ENCODE results near the gene ZMYND8. TPM values are rescaled to one million over a fixed set of nuclear protein-coding genes. Genes with fewer than 3 reads are reported as not detected.

Gene ZMYND8
- total and polyA plus RNA-seq, 2 of the 8 experiments (the other 6 are each of a cell fraction or from before 2014, with no cell fraction given), result 50.5 to 163 TPM

DNA sequence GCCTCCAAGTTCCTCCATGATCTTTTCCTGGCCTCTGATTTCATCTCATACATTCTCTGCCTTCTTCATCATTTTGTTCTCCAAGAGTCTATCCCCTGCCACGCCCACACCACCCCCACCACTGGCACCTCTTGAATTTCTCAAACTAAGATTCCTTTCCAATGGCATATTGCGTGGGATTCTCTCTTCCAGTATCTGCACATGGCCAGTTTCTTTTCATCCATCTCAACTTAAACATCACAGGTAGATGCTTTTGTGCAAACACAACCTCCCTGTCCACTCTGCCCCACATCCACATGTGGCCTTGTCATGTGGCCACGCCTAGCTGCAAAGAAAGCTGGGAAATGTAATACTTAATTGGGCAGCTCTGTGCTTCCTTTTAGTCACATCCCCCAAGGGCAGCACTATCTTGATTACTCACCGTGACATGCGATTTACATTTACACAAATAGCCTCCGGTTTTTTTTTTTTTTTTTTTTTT, 33.4 kb upstream of the ZMYND8 start:
- Histone ChIP-seq H3K18ac (ENCODE audit: extremely low read depth, low read length) (no peak overlapping the region), H3K79me1 (ENCODE audit: low read depth, low read length) (no peaks in the 10 kb centered on the region), H3K27ac (ENCODE audit: low read depth, low read length) (no peak overlapping the region), H3K27me3 (replicated peaks in 1 of 4; ENCODE audit: control insufficient read depth in 3 of 4, extremely low read depth in 1 of 4, insufficient read depth in 3 of 4, low read length in 3 of 4) (no peaks in the 10 kb centered on the region), H3K9me3 (ENCODE audit: insufficient read depth in 2 of 2, low read depth in 1 of 2, low read length in 1 of 2) (no peaks in the 10 kb centered on the region; a peak in 1 of 4 replicates), H2AK5ac (ENCODE audit: low read depth, low read length) (no peak overlapping the region), H3K56ac (replicated peaks; ENCODE audit: insufficient read length, low read depth, low read length) (no peak overlapping the region), H2BK20ac (ENCODE audit: low read length) (no peak overlapping the region), H3K23ac (ENCODE audit: insufficient read length) (no peak overlapping the region), H3K79me2 (ENCODE audit: control insufficient read depth in 1 of 2, insufficient read depth in 2 of 2, low read length in 2 of 2) (no peaks in the 10 kb centered on the region), H2AFZ (ENCODE audit: low read length) (no peak overlapping the region), H3K4me3 (ENCODE audit: extremely low read depth in 1 of 4, insufficient read depth in 2 of 4, low read depth in 3 of 4, low read length in 4 of 4) (no peak overlapping the region), H4K91ac (replicated peaks; ENCODE audit: insufficient read length, low read length) (no peak overlapping the region), H3K36me3 (ENCODE audit: control insufficient read depth in 2 of 4, insufficient read depth in 4 of 4, low read length in 3 of 4) (no peaks in the 10 kb centered on the region), H3K14ac (ENCODE audit: insufficient read length) (no peak overlapping the region), H2BK15ac (ENCODE audit: low read length) (no peak overlapping the region), H3K4me1 (replicated peaks in 1 of 4; ENCODE audit: control insufficient read depth in 3 of 4, insufficient read depth in 4 of 4, low read length in 3 of 4) (no peaks in the 10 kb centered on the region), H3K4ac (replicated peaks; ENCODE audit: insufficient read length, low read depth, low read length) (no peak overlapping the region), H2BK120ac (replicated peaks; ENCODE audit: low read depth, low read length) (no peak overlapping the region), H4K8ac (ENCODE audit: extremely low read depth, insufficient read depth, low read length) (no peak overlapping the region), H2BK12ac (ENCODE audit: low read depth, low read length) (no peak overlapping the region), H2BK5ac (ENCODE audit: low read depth, low read length) (no peak overlapping the region), H4K20me1 (replicated peaks in 1 of 2; ENCODE audit: control insufficient read depth in 1 of 2, insufficient read depth in 2 of 2, low read length in 2 of 2) (no peaks in the 10 kb centered on the region), H3K23me2 (ENCODE audit: low read depth, low read length) (no peaks in the 10 kb centered on the region; the same call in 1 of the 2 replicates), H3K9ac (replicated peaks in 1 of 4; ENCODE audit: extremely low read depth in 1 of 4, low read depth in 3 of 4, low read length in 3 of 4) (no peak overlapping the region), H3K4me2 (ENCODE audit: insufficient read depth in 1 of 2, low read depth in 2 of 2, low read length in 2 of 2) (no peak overlapping the region), H4K5ac (ENCODE audit: insufficient read length, low read depth, low read length) (no peak overlapping the region)
- FAIRE-seq (no peak), DNase-seq (ENCODE audit: low read depth in 1 of 2, low spot score in 2 of 2) (no peak)
- WGBS, 2 experiments (ENCODE audit: extremely low coverage in 1 of 2, insufficient coverage in 1 of 2, insufficient read length in 1 of 2, insufficient replicate concordance in 2 of 2, low coverage in 1 of 2, low lambda C conversion rate in 2 of 2, missing lambda C conversion rate in 1 of 2), result 88% methylated on average over 4 of the region's 6 CpGs; no CpG with 5 or more reads in 1 of the 2 experiments
- POLR2A ChIA-PET (ENCODE audit: partially characterized antibody), result interaction anchor here (0.9 kb wide), 1 partner anchor 33 kb away, joined by 3 read pairs; the partner anchor contains the start of gene ZMYND8
- CTCF ChIA-PET (ENCODE audit: partially characterized antibody), result no interaction called here

Measured in H1 (cell line).